Coronary artery (tissue), 2 donors: Measurements from ENCODE around the gene MCOLN3.

ENCODE experiments used
- DNase-seq: peaks from one replicate; pipeline ENCODE4 v3.0.0-alpha.2; 2017; ENCODE audit warnings: low spot score
- H3K27ac ChIP-seq, 2 donors: fragments of 200-600 bp; sonication (generic); one replicate each; pipeline ENCODE4 v1.5.1; 2016 to 2019
- H3K4me3 ChIP-seq: fragments of 200-600 bp; sonication (generic); 2 replicates; pipeline ENCODE4 v1.5.1; 2016; ENCODE audit warnings: mild to moderate bottlenecking, moderate library complexity
- TF ChIP-seq, protein P1 (sequence below): fragments of 200-600 bp; sonication (generic); IDR thresholded peaks from one replicate; pipeline ENCODE4 v1.5.1; 2019; ENCODE audit warnings: antibody characterized with exemption

Gene MCOLN3

DNA sequence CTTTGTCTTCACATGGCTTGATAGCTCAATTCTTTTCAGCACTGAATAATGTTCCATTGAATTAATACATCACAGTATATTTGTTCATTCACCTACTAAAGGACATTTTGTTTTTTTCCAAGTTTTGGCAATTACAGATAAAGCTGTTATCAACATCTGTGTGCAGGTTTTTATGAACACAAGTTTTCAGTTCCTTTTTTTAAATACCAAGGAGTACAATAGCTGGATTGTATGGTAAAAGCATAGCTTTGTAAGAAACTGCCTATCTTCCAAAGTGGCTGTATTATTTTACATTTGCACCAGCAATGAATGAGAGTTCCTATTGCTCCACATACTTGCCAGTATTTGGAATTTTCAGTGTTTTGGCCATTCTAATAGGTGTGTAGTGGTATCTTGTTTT, 46.6 kb downstream of the MCOLN3 start:
- no peak for DNase-seq
- TF ChIP-seq, protein P1, sequence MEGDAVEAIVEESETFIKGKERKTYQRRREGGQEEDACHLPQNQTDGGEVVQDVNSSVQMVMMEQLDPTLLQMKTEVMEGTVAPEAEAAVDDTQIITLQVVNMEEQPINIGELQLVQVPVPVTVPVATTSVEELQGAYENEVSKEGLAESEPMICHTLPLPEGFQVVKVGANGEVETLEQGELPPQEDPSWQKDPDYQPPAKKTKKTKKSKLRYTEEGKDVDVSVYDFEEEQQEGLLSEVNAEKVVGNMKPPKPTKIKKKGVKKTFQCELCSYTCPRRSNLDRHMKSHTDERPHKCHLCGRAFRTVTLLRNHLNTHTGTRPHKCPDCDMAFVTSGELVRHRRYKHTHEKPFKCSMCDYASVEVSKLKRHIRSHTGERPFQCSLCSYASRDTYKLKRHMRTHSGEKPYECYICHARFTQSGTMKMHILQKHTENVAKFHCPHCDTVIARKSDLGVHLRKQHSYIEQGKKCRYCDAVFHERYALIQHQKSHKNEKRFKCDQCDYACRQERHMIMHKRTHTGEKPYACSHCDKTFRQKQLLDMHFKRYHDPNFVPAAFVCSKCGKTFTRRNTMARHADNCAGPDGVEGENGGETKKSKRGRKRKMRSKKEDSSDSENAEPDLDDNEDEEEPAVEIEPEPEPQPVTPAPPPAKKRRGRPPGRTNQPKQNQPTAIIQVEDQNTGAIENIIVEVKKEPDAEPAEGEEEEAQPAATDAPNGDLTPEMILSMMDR: no peak
- Histone ChIP-seq H3K4me3 (no peak overlapping the region), H3K27ac (no peak overlapping the region)

DNA sequence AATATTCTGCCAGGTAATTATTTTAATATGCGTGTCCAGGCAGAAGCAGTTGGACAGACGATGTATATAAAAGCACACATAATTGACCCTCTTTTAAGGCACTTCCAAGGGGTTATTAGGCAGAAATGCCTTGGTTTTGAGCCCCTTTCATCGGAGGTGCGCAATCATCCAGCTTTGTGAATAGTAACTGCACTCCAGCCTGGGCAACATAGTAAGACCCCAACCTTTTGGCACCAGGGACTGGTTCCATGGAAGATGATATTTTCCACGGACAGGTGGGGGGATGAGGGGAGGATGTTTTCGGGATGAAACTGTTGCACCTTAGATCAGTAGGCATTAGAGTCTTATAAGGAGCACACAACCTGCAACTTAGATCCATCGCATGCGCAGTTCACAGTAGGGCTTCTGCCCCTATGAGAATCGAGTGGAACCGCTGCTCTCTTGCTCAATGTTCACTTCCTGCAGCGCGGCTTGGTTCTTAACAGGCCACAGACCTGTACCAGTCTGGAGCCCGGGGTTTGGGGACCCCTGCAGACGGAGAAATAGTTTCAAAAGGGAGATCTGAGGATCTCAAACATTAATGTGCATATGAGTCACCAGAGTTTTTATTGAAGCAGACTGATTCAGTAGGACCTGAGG, 49.5 kb downstream of the MCOLN3 start:
- Histone ChIP-seq H3K4me3 (peak overlapping the region; percentile 72), H3K27ac (no peak overlapping the region)
- DNase-seq: no peak
- TF ChIP-seq, protein P1: no peak

DNA sequence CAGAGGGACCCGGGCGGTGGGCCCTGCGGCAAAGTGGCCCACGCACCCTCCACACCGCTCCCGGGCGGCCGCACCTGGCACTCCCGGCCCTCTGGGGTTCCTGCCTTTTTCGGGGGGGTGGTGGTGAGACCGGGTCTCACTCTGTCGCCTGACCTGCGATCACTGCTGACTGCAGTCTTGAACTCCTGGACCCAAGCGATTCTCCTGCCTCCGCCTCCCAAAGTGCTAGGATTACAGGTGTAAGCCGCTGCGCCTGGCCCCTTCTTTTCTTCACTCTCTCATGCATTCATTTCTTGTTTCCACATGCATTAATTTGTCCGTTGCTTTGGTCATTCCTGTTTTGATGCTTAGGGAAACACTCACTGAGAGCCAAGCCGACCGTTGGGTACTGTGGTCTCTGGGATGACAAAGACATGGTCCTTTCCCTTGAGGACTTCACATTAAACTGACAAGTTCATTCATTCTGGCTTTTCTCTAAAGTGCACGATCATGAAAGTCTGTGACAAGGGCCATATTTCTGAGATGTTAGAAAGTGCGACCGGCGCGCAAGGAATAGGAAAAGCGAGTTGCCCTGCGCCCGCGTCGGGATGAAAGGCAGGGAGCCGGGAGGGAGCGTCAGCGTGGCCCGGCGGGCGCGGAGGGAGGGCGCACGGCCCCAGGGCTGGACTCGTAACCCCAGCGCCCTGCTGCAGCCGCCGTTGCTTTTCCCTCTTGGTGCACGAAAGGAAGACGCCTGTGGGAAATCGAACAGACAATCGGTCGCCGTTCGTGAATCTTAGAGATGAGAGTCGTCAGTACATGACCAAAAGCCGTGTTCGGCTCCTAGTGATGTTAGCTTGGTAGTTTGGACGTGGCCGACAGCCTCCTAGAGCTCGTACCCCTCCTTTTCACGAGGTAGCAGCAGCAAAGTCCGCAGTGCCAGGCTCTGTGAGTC, 50.4 kb downstream of the MCOLN3 start:
- Histone ChIP-seq H3K4me3 (peak overlapping the region; percentile 72), H3K27ac (no peak overlapping the region)
- TF ChIP-seq, protein P1: no peak
- no peak for DNase-seq

DNA sequence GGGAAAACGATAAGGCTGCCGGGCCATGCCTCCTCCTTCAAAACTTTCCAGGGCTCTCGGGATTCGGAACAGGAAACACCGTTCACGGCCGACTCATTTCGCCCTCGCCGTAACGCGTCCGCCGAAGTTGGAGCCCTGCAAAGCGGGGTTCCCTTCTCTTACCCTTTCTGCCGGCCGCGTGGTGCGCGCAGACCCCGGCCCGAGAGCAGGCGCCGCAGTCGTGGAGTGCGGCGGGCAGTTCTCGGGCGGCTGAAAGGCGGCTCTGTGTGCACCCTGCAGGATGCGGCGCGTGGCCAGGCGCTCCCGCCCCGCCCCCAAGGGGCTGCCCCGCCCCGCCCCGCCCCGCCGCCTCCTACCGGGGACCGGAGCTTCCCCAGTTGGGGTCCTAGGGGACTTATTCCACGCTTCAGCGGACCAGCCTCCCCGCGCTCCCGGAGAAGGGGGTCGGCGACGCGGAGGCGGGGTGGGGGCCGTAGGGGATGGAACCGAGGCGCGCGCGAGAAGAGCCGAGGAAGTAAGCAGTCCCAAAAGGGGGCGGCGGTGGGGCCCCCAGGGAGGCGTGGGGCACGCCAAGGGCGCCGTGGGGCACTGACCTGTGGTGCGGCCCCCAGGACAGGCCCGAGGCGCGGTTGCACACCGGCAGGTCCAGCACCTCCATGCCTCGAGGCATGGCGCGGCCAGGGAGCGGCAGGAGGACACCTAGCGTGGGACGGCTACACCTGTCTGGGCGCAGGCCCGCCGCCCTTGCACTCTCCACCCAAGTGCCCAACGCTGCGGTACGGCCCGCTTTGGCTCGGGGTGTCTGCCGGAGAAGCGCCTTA, 51.2 kb downstream of the MCOLN3 start, which contains the start of gene MCOLN2:
TSS of gene MCOLN2 (minus strand) at position 268 of the 821 bp plus-strand sequence. CDS start at position 27, 241 bp downstream.
- DNase-seq: no peak
- Histone ChIP-seq H3K4me3 (peak within 1 kb of the TSS; percentile 72), H3K27ac (no peak within 1 kb of the TSS)
- TF ChIP-seq, protein P1: no peak

DNA sequence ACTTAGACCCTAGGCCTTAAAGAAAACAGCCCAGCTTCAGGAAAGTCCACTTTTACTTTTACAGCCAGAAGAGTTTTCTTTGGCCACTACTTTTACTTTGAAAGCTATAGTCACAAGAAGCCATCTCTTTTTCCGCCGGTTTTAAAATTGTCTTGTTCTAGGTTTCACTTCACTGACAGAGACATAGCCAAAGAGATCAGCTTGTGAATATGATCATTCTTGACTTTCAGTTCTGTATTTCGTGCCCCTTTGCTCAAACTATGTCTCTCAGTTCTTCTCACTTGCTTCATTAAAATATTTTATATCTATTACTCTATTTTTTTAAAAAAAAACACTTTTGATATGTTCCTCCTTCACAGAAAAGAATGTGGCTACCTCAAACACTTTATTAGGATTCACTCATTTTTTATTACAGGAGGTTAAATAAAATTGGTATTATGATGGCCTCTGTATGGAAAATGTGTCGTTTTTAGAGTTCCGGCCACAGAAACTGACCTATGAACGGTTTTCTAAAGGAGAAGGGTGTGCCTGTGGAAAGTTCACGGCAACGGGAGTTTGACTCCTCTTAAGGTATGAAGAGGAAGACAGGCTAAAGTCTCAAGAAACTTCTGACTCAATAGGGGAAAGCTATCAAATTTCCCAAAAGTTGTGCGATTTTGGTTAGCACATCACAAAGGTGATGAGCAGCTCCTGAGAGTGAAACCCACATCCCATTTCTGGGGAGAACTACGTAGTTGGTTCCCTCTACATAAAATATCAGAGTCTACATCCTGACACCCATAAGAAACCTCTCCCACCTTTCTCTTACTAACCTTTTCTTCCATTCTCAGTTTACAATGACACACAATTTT, 52.6 kb downstream of the MCOLN3 start:
- TF ChIP-seq, protein P1: no peak
- H3K4me3 ChIP-seq: no peak overlapping the region
- no peak for DNase-seq
- H3K27ac ChIP-seq: no peak overlapping the region
